Inferior parietal cortex (tissue), 1 donor: ENCODE data around the gene ARHGAP15.

ENCODE experiments used
- DNase-seq: peaks from one replicate; pipeline ENCODE4 v3.0.0-alpha.2; 2016; ENCODE audit errors: extremely low spot score

ARHGAP15 gene

GRCh38 chr2:143399631-143400069 is 270.4 kb downstream of the ARHGAP15 start:
- DNase-seq: no peak

GRCh38 chr2:143401861-143402260 is 272.6 kb downstream of the ARHGAP15 start:
- no peak for DNase-seq

- no peak for DNase-seq
Measured at GRCh38 chr2:143402451-143402850, 273.2 kb downstream of the ARHGAP15 start.

GRCh38 chr2:143410082-143410897 is 281.1 kb downstream of the ARHGAP15 start:
- DNase-seq: no peak

- no peak for DNase-seq
Measured at GRCh38 chr2:143415571-143415970, 286.4 kb downstream of the ARHGAP15 start.

- DNase-seq: no peak
Measured at GRCh38 chr2:143417428-143417827, 288.2 kb downstream of the ARHGAP15 start.

GRCh38 chr2:143420313-143420712 is 291.1 kb downstream of the ARHGAP15 start:
- no peak for DNase-seq

- no peak for DNase-seq
Measured at GRCh38 chr2:143422681-143423080, 293.5 kb downstream of the ARHGAP15 start.

GRCh38 chr2:143425896-143426295 is 296.7 kb downstream of the ARHGAP15 start:
- no peak for DNase-seq

GRCh38 chr2:143426296-143426695 is 297.1 kb downstream of the ARHGAP15 start:
- DNase-seq: no peak

GRCh38 chr2:143428700-143429099 is 299.5 kb downstream of the ARHGAP15 start:
- no peak for DNase-seq

- no peak for DNase-seq
Measured at GRCh38 chr2:143429932-143430679, 300.9 kb downstream of the ARHGAP15 start.

GRCh38 chr2:143431316-143431715 is 302.1 kb downstream of the ARHGAP15 start:
- no peak for DNase-seq

- DNase-seq: no peak
Measured at GRCh38 chr2:143433251-143433650, 304.0 kb downstream of the ARHGAP15 start.

GRCh38 chr2:143433840-143434239 is 304.6 kb downstream of the ARHGAP15 start:
- DNase-seq: no peak

GRCh38 chr2:143434445-143434844 is 305.2 kb downstream of the ARHGAP15 start:
- DNase-seq: no peak

- DNase-seq: no peak
Measured at GRCh38 chr2:143435131-143435530, 305.9 kb downstream of the ARHGAP15 start.

- DNase-seq: no peak
Measured at GRCh38 chr2:143436951-143437350, 307.7 kb downstream of the ARHGAP15 start.

- no peak for DNase-seq
Measured at GRCh38 chr2:143440411-143441012, 311.3 kb downstream of the ARHGAP15 start.

GRCh38 chr2:143442193-143442592 is 313.0 kb downstream of the ARHGAP15 start:
- DNase-seq: no peak

GRCh38 chr2:143451642-143452281 is 322.5 kb downstream of the ARHGAP15 start:
- no peak for DNase-seq

GRCh38 chr2:143452817-143453451 is 323.7 kb downstream of the ARHGAP15 start:
- DNase-seq: no peak
